Ishikawa (cell line): Measurements from ENCODE around the gene NRSN1.

Source experiments
- CREB1 ChIP-seq: IDR thresholded peaks from 2 replicates; pipeline ENCODE4 v1.6.1; 2012; ENCODE audit warnings: low read depth
- EGR1 ChIP-seq: IDR thresholded peaks from 2 replicates; pipeline ENCODE4 v1.6.1; 2012
- EP300 ChIP-seq: IDR thresholded peaks from 2 replicates; pipeline ENCODE4 v1.6.1; 2012; ENCODE audit warnings: borderline replicate concordance
- FOXM1 ChIP-seq: IDR thresholded peaks from 2 replicates; pipeline ENCODE4 v1.6.1; 2012; ENCODE audit warnings: low read depth, borderline replicate concordance
- MAX ChIP-seq: IDR thresholded peaks from 2 replicates; pipeline ENCODE4 v1.6.1; 2012
- RAD21 ChIP-seq: IDR thresholded peaks from 2 replicates; pipeline ENCODE4 v1.6.1; 2012; ENCODE audit warnings: low read depth
- REST ChIP-seq: IDR thresholded peaks from 2 replicates; pipeline ENCODE4 v1.6.1; 2012; ENCODE audit warnings: low read depth, mild to moderate bottlenecking
- TAF1 ChIP-seq: IDR thresholded peaks from 2 replicates; pipeline ENCODE4 v1.6.1; 2012; ENCODE audit warnings: low read depth, mild to moderate bottlenecking
- TEAD4 ChIP-seq: IDR thresholded peaks from 2 replicates; pipeline ENCODE4 v1.6.1; 2012
- YY1 ChIP-seq: IDR thresholded peaks from 2 replicates; pipeline ENCODE4 v1.6.1; 2012; ENCODE audit warnings: low read depth
- ZBTB7A ChIP-seq: IDR thresholded peaks from 2 replicates; pipeline ENCODE4 v1.6.1; 2012; ENCODE audit warnings: low read depth
- TF ChIP-seq, protein P1 (sequence below): IDR thresholded peaks from 2 replicates; pipeline ENCODE4 v1.6.1; 2012

GRCh38 chr6:24100770-24101155 lies 25.3 kb upstream of the NRSN1 start:
- TF ChIP-seq EP300 (no peak), FOXM1 (no peak), ZBTB7A (no peak), EGR1 (no peak), TAF1 (no peak), RAD21 (no peak), TEAD4 (no peak), CREB1 (no peak), REST (no peak), MAX (no peak), YY1 (no peak)
- TF ChIP-seq, protein P1, sequence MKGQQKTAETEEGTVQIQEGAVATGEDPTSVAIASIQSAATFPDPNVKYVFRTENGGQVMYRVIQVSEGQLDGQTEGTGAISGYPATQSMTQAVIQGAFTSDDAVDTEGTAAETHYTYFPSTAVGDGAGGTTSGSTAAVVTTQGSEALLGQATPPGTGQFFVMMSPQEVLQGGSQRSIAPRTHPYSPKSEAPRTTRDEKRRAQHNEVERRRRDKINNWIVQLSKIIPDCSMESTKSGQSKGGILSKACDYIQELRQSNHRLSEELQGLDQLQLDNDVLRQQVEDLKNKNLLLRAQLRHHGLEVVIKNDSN = no peak
